Gastroesophageal sphincter (tissue), 3 donors: ENCODE measurements around the gene ADARB1.

ENCODE experiments used
- CTCF ChIP-seq, 4 experiments: fragments of 200-600 bp in 2 of 4; fragments of 450-650 bp in 2 of 4; sonication (generic) in 1 of 4; IDR thresholded peaks; one replicate each; pipeline ENCODE4 v1.5.1; 2017 to 2019; ENCODE audit warnings: antibody characterized with exemption in 4 of 4, mild to moderate bottlenecking in 2 of 4, moderate library complexity in 2 of 4
- EP300 ChIP-seq: sonication (generic); formaldehyde crosslinking; IDR thresholded peaks from one replicate; pipeline ENCODE4 v1.6.1; 2017; ENCODE audit warnings: antibody characterized with exemption, mild to moderate bottlenecking
- POLR2A ChIP-seq, 2 donors: fragments of 450-650 bp; IDR thresholded peaks; one replicate each; pipeline ENCODE4 v1.6.1; 2017; ENCODE audit warnings: antibody characterized with exemption in 2 of 2, mild to moderate bottlenecking in 2 of 2, moderate library complexity in 1 of 2
- POLR2AphosphoS5 ChIP-seq: sonication (generic); formaldehyde crosslinking; IDR thresholded peaks from one replicate; pipeline ENCODE4 v1.6.1; 2017; ENCODE audit warnings: antibody characterized with exemption

GRCh38 chr21:45074048-45074817, at the start of gene ADARB1:
- TF ChIP-seq POLR2A (IDR thresholded peaks at IDR 0.05) (peak; percentile 78 to 81), CTCF (IDR thresholded peaks at IDR 0.05) (peak in 1 of 4 experiments; percentile 14), EP300 (no peak), POLR2AphosphoS5 (peak; percentile 70)
